ENCODE measurements around the gene FSIP1.

The FSIP1 gene

DNA sequence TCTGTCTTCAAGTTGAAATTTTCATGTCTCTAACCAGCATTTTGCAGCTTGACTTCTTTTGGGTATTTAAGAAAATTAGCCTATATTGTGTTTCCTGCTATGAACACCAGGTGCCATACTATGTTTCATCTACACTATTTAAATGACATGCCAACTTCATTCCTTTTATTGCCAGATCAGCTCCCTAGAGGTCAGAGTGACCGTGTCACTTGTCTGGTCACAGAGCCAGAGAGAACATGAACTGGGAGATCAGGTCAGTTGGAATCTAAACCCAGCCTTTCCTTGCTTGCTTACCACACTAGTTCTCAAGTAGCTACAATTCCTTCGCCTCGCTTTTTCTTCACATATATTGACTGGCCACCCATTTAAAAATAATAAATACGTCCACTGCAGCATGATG is 114.2 kb downstream of the FSIP1 start:
- Histone ChIP-seq H3K4me3 (ENCODE audit: low read depth, low read length) (no peak overlapping the region), H3K36me3 (ENCODE audit: control insufficient read depth, insufficient read depth, low read length) (no peaks in the 10 kb centered on the region), H3K9ac (ENCODE audit: low read depth, low read length) (no peak overlapping the region), H3K9me3 (ENCODE audit: control insufficient read depth, insufficient read depth, low read length) (no peaks in the 10 kb centered on the region), H3K4me1 (ENCODE audit: control insufficient read depth, insufficient read depth, low read length) (peaks cover 9% of the 10 kb centered on the region), H3K27me3 (ENCODE audit: control insufficient read depth, insufficient read depth, low read length) (no peaks in the 10 kb centered on the region)

DNA sequence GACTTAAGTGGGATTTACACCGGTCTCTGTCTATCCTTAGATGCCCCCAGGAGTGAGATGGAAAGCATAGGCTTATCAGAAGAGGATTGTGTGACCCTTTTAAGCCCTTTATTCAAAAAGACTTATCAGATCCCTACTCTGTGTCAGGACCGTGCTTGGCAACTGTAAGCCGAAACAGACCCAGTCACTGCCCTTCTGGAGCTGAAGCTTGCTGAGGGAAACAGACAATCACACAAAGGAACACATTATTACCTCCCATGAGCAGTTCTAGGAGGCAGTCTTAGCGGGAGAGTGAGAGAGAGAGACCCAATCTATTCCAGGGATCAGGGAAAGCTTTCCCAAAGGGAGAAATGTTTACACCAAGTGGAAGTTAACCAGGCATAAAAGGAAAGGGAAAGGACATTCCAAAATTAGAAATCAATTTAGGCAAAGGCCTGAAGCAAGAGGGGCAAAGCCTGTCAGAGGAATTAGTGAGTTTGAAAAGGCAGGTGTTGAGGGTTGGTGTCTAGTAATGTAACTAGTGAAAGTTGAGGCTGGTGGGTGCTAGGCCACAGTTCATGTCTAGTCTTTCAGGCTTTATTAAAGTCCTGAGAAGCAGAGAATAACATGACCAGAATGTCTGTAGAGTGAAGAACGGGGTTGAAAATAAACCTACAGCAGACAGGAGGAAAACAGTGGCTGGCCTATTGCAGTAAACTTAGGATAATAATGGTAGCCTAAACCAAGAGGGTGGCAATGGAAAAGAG is 115.1 kb downstream of the FSIP1 start:
- no peak overlapping the region for H3K4me3 ChIP-seq (ENCODE audit: low read depth, low read length)
- peaks cover 9% of the 10 kb centered on the region for H3K4me1 ChIP-seq (ENCODE audit: control insufficient read depth, insufficient read depth, low read length)
- H3K36me3 ChIP-seq (ENCODE audit: control insufficient read depth, insufficient read depth, low read length): no peaks in the 10 kb centered on the region
- no peaks in the 10 kb centered on the region for H3K9me3 ChIP-seq (ENCODE audit: control insufficient read depth, insufficient read depth, low read length)
- H3K27me3 ChIP-seq (ENCODE audit: control insufficient read depth, insufficient read depth, low read length): no peaks in the 10 kb centered on the region
- H3K9ac ChIP-seq (ENCODE audit: low read depth, low read length): no peak overlapping the region

DNA sequence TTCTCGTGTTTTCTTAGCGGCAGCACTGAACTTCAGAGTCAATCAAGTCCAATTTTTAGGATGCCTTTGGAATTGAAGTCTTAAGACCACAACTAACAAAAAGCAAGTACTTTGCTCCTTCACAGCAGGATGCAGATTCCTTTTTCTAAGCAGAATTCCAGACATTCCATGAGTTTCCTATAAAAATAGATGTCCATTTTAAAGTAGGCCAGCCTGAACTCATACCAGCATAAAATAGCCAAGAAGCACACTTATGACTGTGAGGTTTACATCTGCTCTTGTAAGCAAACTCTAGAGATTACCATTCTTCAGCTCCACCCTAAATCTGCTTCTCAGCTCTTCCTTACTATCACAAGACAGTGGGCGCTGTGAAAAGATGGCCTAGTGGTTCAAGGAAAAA is 116.0 kb downstream of the FSIP1 start:
- Histone ChIP-seq H3K9me3 (ENCODE audit: control insufficient read depth, insufficient read depth, low read length) (no peaks in the 10 kb centered on the region), H3K27me3 (ENCODE audit: control insufficient read depth, insufficient read depth, low read length) (no peaks in the 10 kb centered on the region), H3K9ac (ENCODE audit: low read depth, low read length) (no peak overlapping the region), H3K36me3 (ENCODE audit: control insufficient read depth, insufficient read depth, low read length) (no peaks in the 10 kb centered on the region), H3K4me3 (ENCODE audit: low read depth, low read length) (no peak overlapping the region), H3K4me1 (ENCODE audit: control insufficient read depth, insufficient read depth, low read length) (peaks cover 9% of the 10 kb centered on the region)

GRCh38 chr15:39665629-39666250 is 116.9 kb downstream of the FSIP1 start:
- Histone ChIP-seq H3K4me3 (ENCODE audit: low read depth, low read length) (no peak overlapping the region), H3K4me1 (ENCODE audit: control insufficient read depth, insufficient read depth, low read length) (peaks cover 9% of the 10 kb centered on the region), H3K27me3 (ENCODE audit: control insufficient read depth, insufficient read depth, low read length) (no peaks in the 10 kb centered on the region), H3K9ac (ENCODE audit: low read depth, low read length) (no peak overlapping the region), H3K9me3 (ENCODE audit: control insufficient read depth, insufficient read depth, low read length) (no peaks in the 10 kb centered on the region), H3K36me3 (ENCODE audit: control insufficient read depth, insufficient read depth, low read length) (no peaks in the 10 kb centered on the region)

GRCh38 chr15:39663704-39664250 is 118.9 kb downstream of the FSIP1 start:
- H3K9ac ChIP-seq (ENCODE audit: low read depth, low read length): no peak overlapping the region
- no peaks in the 10 kb centered on the region for H3K27me3 ChIP-seq (ENCODE audit: control insufficient read depth, insufficient read depth, low read length)
- no peaks in the 10 kb centered on the region for H3K36me3 ChIP-seq (ENCODE audit: control insufficient read depth, insufficient read depth, low read length)
- H3K4me3 ChIP-seq (ENCODE audit: low read depth, low read length): no peak overlapping the region
- no peaks in the 10 kb centered on the region for H3K9me3 ChIP-seq (ENCODE audit: control insufficient read depth, insufficient read depth, low read length)
- H3K4me1 ChIP-seq (ENCODE audit: control insufficient read depth, insufficient read depth, low read length): peaks cover 9% of the 10 kb centered on the region

GRCh38 chr15:39661776-39662175 is 120.9 kb downstream of the FSIP1 start:
- Histone ChIP-seq H3K36me3 (ENCODE audit: control insufficient read depth, insufficient read depth, low read length) (no peaks in the 10 kb centered on the region), H3K4me1 (ENCODE audit: control insufficient read depth, insufficient read depth, low read length) (peaks cover 7% of the 10 kb centered on the region), H3K9me3 (ENCODE audit: control insufficient read depth, insufficient read depth, low read length) (no peaks in the 10 kb centered on the region), H3K9ac (ENCODE audit: low read depth, low read length) (no peak overlapping the region), H3K4me3 (ENCODE audit: low read depth, low read length) (no peak overlapping the region), H3K27me3 (ENCODE audit: control insufficient read depth, insufficient read depth, low read length) (no peaks in the 10 kb centered on the region)

GRCh38 chr15:39658740-39659139 is 123.9 kb downstream of the FSIP1 start:
- H3K27me3 ChIP-seq (ENCODE audit: control insufficient read depth, insufficient read depth, low read length): no peaks in the 10 kb centered on the region
- no peak overlapping the region for H3K4me3 ChIP-seq (ENCODE audit: low read depth, low read length)
- H3K36me3 ChIP-seq (ENCODE audit: control insufficient read depth, insufficient read depth, low read length): no peaks in the 10 kb centered on the region
- H3K9ac ChIP-seq (ENCODE audit: low read depth, low read length): no peak overlapping the region
- H3K9me3 ChIP-seq (ENCODE audit: control insufficient read depth, insufficient read depth, low read length): no peaks in the 10 kb centered on the region
- no peaks in the 10 kb centered on the region for H3K4me1 ChIP-seq (ENCODE audit: control insufficient read depth, insufficient read depth, low read length)

GRCh38 chr15:39657668-39658067 is 125.0 kb downstream of the FSIP1 start:
- no peaks in the 10 kb centered on the region for H3K36me3 ChIP-seq (ENCODE audit: control insufficient read depth, insufficient read depth, low read length)
- no peaks in the 10 kb centered on the region for H3K27me3 ChIP-seq (ENCODE audit: control insufficient read depth, insufficient read depth, low read length)
- no peaks in the 10 kb centered on the region for H3K4me1 ChIP-seq (ENCODE audit: control insufficient read depth, insufficient read depth, low read length)
- H3K9me3 ChIP-seq (ENCODE audit: control insufficient read depth, insufficient read depth, low read length): no peaks in the 10 kb centered on the region
- no peak overlapping the region for H3K9ac ChIP-seq (ENCODE audit: low read depth, low read length)
- H3K4me3 ChIP-seq (ENCODE audit: low read depth, low read length): no peak overlapping the region

GRCh38 chr15:39657181-39657580 is 125.5 kb downstream of the FSIP1 start:
- Histone ChIP-seq H3K4me1 (ENCODE audit: control insufficient read depth, insufficient read depth, low read length) (no peaks in the 10 kb centered on the region), H3K9me3 (ENCODE audit: control insufficient read depth, insufficient read depth, low read length) (no peaks in the 10 kb centered on the region), H3K9ac (ENCODE audit: low read depth, low read length) (no peak overlapping the region), H3K4me3 (ENCODE audit: low read depth, low read length) (no peak overlapping the region), H3K36me3 (ENCODE audit: control insufficient read depth, insufficient read depth, low read length) (no peaks in the 10 kb centered on the region), H3K27me3 (ENCODE audit: control insufficient read depth, insufficient read depth, low read length) (no peaks in the 10 kb centered on the region)

- Histone ChIP-seq H3K36me3 (ENCODE audit: control insufficient read depth, insufficient read depth, low read length) (no peaks in the 10 kb centered on the region), H3K9me3 (ENCODE audit: control insufficient read depth, insufficient read depth, low read length) (no peaks in the 10 kb centered on the region), H3K4me3 (ENCODE audit: low read depth, low read length) (no peak overlapping the region), H3K27me3 (ENCODE audit: control insufficient read depth, insufficient read depth, low read length) (no peaks in the 10 kb centered on the region), H3K4me1 (ENCODE audit: control insufficient read depth, insufficient read depth, low read length) (no peaks in the 10 kb centered on the region), H3K9ac (ENCODE audit: low read depth, low read length) (no peak overlapping the region)
Observed at GRCh38 chr15:39654304-39654703, 128.3 kb downstream of the FSIP1 start.

DNA sequence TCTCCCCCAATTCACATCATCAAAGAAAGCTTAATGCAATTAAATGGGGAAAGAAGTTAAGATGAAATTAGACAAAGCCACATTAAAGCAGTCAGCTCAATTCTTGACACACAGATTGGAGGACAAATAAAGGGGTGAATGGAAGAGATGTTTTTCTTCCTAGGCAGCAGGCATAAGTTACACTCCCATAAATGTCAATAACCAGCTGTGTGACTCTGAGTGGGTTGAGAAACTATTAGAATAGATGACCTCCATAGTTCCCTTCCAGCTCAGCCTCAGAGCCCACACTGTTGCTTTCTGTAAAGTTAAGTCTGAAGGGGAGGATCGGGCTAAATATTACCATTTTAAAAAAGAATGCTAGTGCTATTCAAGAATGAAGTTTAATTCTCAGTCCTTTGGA is 130.8 kb downstream of the FSIP1 start:
- H3K4me1 ChIP-seq (ENCODE audit: control insufficient read depth, insufficient read depth, low read length): no peaks in the 10 kb centered on the region
- no peak overlapping the region for H3K4me3 ChIP-seq (ENCODE audit: low read depth, low read length)
- no peaks in the 10 kb centered on the region for H3K9me3 ChIP-seq (ENCODE audit: control insufficient read depth, insufficient read depth, low read length)

DNA sequence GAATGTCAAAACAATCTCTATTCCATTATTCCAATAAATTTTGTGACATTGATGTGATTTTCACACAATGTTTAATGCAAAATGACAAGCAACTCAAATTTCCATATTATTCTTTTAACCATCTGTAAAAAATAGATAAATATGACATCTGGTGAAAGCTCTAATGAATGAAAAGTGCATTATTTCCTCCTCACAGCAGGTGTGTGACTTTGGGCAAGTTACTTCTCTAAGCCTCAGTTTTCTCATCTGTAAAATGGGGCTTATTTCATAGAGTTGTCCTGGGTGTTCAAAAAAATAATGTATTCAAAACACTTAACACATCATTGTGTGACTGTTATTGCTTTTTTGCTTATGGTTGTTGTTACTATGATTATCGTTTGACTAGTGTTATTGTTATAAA is 131.3 kb downstream of the FSIP1 start:
- Histone ChIP-seq H3K27me3 (ENCODE audit: control insufficient read depth, insufficient read depth, low read length) (no peaks in the 10 kb centered on the region), H3K36me3 (ENCODE audit: control insufficient read depth, insufficient read depth, low read length) (no peaks in the 10 kb centered on the region), H3K4me3 (ENCODE audit: low read depth, low read length) (no peak overlapping the region), H3K9me3 (ENCODE audit: control insufficient read depth, insufficient read depth, low read length) (no peaks in the 10 kb centered on the region), H3K9ac (ENCODE audit: low read depth, low read length) (no peak overlapping the region), H3K4me1 (ENCODE audit: control insufficient read depth, insufficient read depth, low read length) (no peaks in the 10 kb centered on the region)

More for the DNA sequence above, 130.8 kb downstream of the FSIP1 start:
- Histone ChIP-seq H3K9ac (ENCODE audit: low read depth, low read length) (no peak overlapping the region), H3K36me3 (ENCODE audit: control insufficient read depth, insufficient read depth, low read length) (no peaks in the 10 kb centered on the region), H3K27me3 (ENCODE audit: control insufficient read depth, insufficient read depth, low read length) (no peaks in the 10 kb centered on the region)
